Small intestine (tissue), 7 donors: ENCODE data around the gene FGF12. TPM values are rescaled to one million over a fixed set of nuclear protein-coding genes. Genes with fewer than 3 reads are reported as not detected.
"Not testable (repeated sequence)": the region's sequence is repeated elsewhere in the genome, so short reads cannot be mapped to it uniquely, and the experiment has no call there.

Experiments used
- DNase-seq, 2 donors: peaks; one replicate each; pipeline versions ENCODE4 v3.0.0 to v3.0.0-alpha.2; 2013
- FAIRE-seq: peaks from 2 replicates; lab custom pipeline; 2012; peaks lifted over from hg19 to GRCh38; lab: Jason Lieb, UNC
- H3K27ac ChIP-seq, 3 donors: one replicate each; pipeline ENCODE4 v1.5.1; 2013; ENCODE audit warnings: low read length in 2 of 3, mild to moderate bottlenecking in 2 of 3, control low read depth in 1 of 3, inconsistent platforms in 1 of 3, low read depth in 1 of 3, moderate library complexity in 1 of 3
- H3K27me3 ChIP-seq, 3 donors: one replicate each; pipeline ENCODE4 v1.6.1; 2013; ENCODE audit warnings: low read length in 3 of 3, inconsistent platforms in 1 of 3; ENCODE audit not compliant: control insufficient read depth in 3 of 3, insufficient read depth in 3 of 3
- H3K36me3 ChIP-seq, 3 donors: one replicate each; pipeline ENCODE4 v1.6.1; 2013; ENCODE audit warnings: low read length in 3 of 3, inconsistent platforms in 1 of 3, low read depth in 1 of 3, mild to moderate bottlenecking in 1 of 3, moderate library complexity in 1 of 3; ENCODE audit not compliant: control insufficient read depth in 3 of 3, insufficient read depth in 2 of 3
- H3K4me1 ChIP-seq, 3 donors: one replicate each; pipeline ENCODE4 v1.6.1; 2013; ENCODE audit warnings: low read length in 2 of 3, inconsistent platforms in 1 of 3, low read depth in 1 of 3, mild to moderate bottlenecking in 1 of 3, moderate library complexity in 1 of 3; ENCODE audit not compliant: control insufficient read depth in 3 of 3, insufficient read depth in 2 of 3
- H3K4me3 ChIP-seq, 3 donors: one replicate each; pipeline ENCODE4 v1.5.1; 2013; ENCODE audit warnings: low read length in 3 of 3, control low read depth in 1 of 3, inconsistent platforms in 1 of 3, low read depth in 1 of 3, mild to moderate bottlenecking in 1 of 3, moderate library complexity in 1 of 3
- H3K9me3 ChIP-seq, 2 donors: one replicate each; pipeline ENCODE4 v1.6.1; 2013; ENCODE audit warnings: low read depth in 1 of 2, low read length in 1 of 2; ENCODE audit not compliant: control insufficient read depth in 2 of 2, insufficient read depth in 1 of 2
- WGBS, 3 donors: extraction: QIAGEN DNeasy Blood & Tissue Kit; methylation state at CpG; one replicate each; pipeline ENCODE4 v1.1.7; 2013; 5-methylcytosine and 5-hydroxymethylcytosine counted together
- polyA plus RNA-seq, 4 donors: library from polyadenylated mRNA; stranded (reverse) in 3 of 4; unstranded in 1 of 4; fragments of 200-250 nt in 3 of 4; fragments of 120-200 nt in 1 of 4; gene quantifications; one replicate each; pipeline versions ENCODE4 v1.2.1 to v1.2.3, GENCODE V29; 2013
- donor health status: healthy with polysubstance abuse.
- donor health status: control.
- donor health status: control.
- donor health status: Bipolar disorder and iron deficiency.
- donor health status: healthy.

FGF12 gene
- polyA plus RNA-seq, 4 donors: 0.39 to 1.1 (median 0.43) TPM; not detected in 1

DNA sequence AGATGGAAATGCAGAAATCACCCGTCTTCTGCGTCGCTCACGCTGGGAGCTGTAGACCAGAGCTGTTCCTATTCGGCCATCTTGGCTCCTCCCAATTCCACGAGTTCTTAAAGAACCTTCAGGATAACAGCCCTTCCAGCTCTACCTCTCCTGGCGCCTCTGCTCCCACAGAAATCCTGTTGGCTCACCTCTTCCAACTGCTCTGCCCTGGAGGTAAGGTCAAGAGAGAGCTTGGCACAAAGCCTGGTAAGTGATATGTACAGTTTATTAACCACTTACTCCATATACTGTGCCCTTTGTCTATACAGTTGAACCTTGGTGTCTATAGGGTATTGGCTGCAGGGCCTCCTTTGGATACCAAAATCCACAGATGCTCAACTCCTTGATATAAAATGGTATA, 17.8 kb upstream of the FGF12 start:
- WGBS, 3 donors: 89 to 94% (median 93%) methylated on average over 5 to 7 of the region's 7 CpGs
- Histone ChIP-seq H3K4me1 (no peaks in the 10 kb centered on the region), H3K27ac (no peak overlapping the region), H3K9me3 (no peaks in the 10 kb centered on the region), H3K36me3 (no peaks in the 10 kb centered on the region), H3K4me3 (no peak overlapping the region), H3K27me3 (no peaks in the 10 kb centered on the region)
- FAIRE-seq (no peak), DNase-seq (no peak)

- H3K27ac ChIP-seq, H3K4me1 ChIP-seq, H3K4me3 ChIP-seq, FAIRE-seq, DNase-seq, H3K9me3 ChIP-seq, H3K36me3 ChIP-seq, H3K27me3 ChIP-seq: not testable (repeated sequence)
- WGBS, 3 donors: 47 to 67% (median 49%) methylated on average over 8 to 18 of the region's 19 CpGs
Observed at GRCh38 chr3:192744604-192745003, 17.3 kb upstream of the FGF12 start.

DNA sequence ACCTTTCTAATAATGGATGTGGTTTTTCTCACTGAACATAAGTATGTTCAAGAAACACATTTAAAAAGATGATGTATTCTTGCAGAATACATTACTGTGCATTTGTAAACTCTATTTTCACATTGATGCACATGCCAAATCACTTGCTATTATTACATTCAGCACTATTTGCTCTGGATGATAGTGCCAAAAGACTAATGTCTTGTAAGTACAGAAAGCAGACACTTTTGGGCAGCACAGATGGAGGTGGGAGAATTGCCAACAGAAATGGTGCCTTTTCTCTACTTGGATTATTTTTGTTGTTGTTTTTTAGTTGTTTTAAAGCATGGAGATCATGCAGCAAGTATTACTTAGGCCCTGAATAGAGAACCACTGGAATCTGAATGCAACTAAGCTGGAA, 10.2 kb upstream of the FGF12 start:
- H3K9me3 ChIP-seq: no peaks in the 10 kb centered on the region
- no peaks in the 10 kb centered on the region for H3K27me3 ChIP-seq

DNA sequence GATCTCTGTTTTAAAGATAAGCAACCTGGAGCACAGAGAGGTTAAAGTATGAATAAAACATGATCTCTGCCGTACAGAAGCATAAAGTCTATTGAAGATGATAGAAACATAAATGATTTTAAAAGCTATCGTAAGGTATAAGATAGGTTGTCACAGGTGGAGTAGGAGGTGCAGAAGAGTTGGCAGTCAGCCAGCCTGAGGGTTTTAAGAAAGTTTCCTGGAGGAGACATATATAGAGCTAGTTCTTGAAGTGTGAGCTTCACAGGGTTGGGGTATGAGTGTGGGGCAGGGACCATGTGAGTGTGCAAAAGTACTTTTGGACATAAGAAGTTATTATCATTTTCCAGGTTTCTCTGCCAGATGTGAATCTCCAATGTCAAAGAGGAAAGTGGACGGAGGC, 3.9 kb upstream of the FGF12 start:
- DNase-seq: no peak
- H3K27ac ChIP-seq: no peak overlapping the region
- peaks cover 0 to 6% (median 4%) of the 10 kb centered on the region in 3 donors for H3K27me3 ChIP-seq
- no peaks in the 10 kb centered on the region for H3K4me1 ChIP-seq
- no peaks in the 10 kb centered on the region for H3K36me3 ChIP-seq
- WGBS, 3 donors: 63 to 85% (median 73%) methylated on average over 3 of the region's 3 CpGs
- FAIRE-seq: no peak
- H3K9me3 ChIP-seq: no peaks in the 10 kb centered on the region
- no peak overlapping the region for H3K4me3 ChIP-seq

More for the DNA sequence above, 10.2 kb upstream of the FGF12 start:
- H3K4me1 ChIP-seq: no peaks in the 10 kb centered on the region
- FAIRE-seq: no peak
- no peak overlapping the region for H3K4me3 ChIP-seq
- H3K27ac ChIP-seq: no peak overlapping the region
- no peaks in the 10 kb centered on the region for H3K36me3 ChIP-seq
- DNase-seq: no peak

DNA sequence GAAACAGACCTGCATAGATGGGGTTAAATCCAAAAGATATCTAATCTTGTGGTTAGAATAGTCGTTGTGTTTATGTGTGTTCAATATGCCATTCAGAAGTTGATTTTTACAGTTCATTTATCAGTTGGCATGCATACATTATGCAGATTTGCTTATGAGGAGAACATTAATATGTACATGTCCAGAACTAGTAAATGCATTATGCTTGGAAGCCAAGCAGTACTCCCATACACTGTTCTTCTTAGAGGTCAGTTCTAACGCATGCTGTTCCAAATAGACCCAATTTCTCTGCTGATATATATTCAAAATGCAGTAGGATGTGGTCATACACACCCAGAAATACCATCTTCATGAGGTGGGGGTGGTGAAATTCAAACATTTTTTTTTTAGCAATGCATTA, 956 bp downstream of the FGF12 start:
- H3K36me3 ChIP-seq: no peaks in the 10 kb centered on the region
- no peaks in the 10 kb centered on the region for H3K9me3 ChIP-seq
- 34 to 49% (median 37%) methylated on average over 2 of the region's 2 CpGs for WGBS, 3 donors
- H3K4me1 ChIP-seq: no peaks in the 10 kb centered on the region
- FAIRE-seq (no peak), DNase-seq (no peak)
- peaks cover 0 to 6% (median 4%) of the 10 kb centered on the region in 3 donors for H3K27me3 ChIP-seq
- no peak overlapping the region for H3K27ac ChIP-seq
- H3K4me3 ChIP-seq: no peak overlapping the region

DNA sequence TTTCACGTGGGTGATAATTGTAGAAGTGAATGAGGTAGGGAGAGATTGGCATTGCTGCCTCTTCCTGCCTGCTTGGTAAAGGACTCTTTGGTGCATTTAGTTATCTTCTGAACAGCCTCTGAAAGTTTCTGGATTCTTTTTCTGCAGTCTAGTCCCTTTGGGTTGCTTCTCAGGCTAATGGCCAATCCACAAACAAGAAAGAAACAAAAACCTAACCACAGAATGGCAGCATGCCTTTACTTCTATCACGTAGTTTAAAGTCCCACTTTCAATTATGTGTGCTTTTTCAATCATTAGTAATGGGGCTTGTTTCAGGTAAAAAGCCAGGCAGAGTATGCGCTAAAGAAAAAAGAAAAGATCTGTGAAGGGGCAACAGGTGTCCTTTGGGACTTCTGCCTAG, 7.4 kb downstream of the FGF12 start:
- WGBS, 3 donors: 65 to 72% (median 66%) methylated on average over 3 of the region's 3 CpGs
- no peak for FAIRE-seq

GRCh38 chr3:192718156-192718555, 9.2 kb downstream of the FGF12 start:
- WGBS, 3 donors: 25 to 32% (median 26%) methylated on average over 3 of the region's 3 CpGs
- no peaks in the 10 kb centered on the region for H3K4me1 ChIP-seq
- no peaks in the 10 kb centered on the region for H3K36me3 ChIP-seq
- no peak overlapping the region for H3K4me3 ChIP-seq
- FAIRE-seq: no peak
- H3K27me3 ChIP-seq: no peaks in the 10 kb centered on the region
- DNase-seq: no peak
- H3K27ac ChIP-seq: no peak overlapping the region
- H3K9me3 ChIP-seq: no peaks in the 10 kb centered on the region

More for the DNA sequence above, 7.4 kb downstream of the FGF12 start:
- H3K4me3 ChIP-seq: no peak overlapping the region
- DNase-seq: no peak
- no peaks in the 10 kb centered on the region for H3K4me1 ChIP-seq
- no peak overlapping the region for H3K27ac ChIP-seq
- no peaks in the 10 kb centered on the region for H3K9me3 ChIP-seq
- H3K36me3 ChIP-seq: no peaks in the 10 kb centered on the region
- no peaks in the 10 kb centered on the region for H3K27me3 ChIP-seq

DNA sequence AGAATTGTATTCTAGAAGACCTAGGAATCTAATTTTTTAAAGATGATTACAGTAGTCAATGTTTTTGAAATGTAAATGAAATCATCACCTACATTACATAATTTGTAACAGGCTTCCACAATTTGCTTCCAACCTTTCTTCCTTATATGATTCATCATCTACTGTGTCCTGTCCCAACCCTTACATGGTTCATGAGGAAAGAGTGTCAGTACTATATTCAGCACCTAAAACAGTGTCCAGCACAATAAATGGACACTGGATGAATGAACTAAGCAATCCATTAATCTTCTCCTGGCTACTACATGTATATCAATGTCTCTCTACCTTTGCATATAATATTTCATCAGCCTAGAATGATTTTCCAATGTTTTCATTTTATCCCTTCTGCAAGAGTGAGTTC, 12.2 kb downstream of the FGF12 start:
- Histone ChIP-seq H3K9me3 (no peaks in the 10 kb centered on the region), H3K4me3 (no peak overlapping the region), H3K27me3 (no peaks in the 10 kb centered on the region), H3K4me1 (no peaks in the 10 kb centered on the region), H3K36me3 (no peaks in the 10 kb centered on the region), H3K27ac (no peak overlapping the region)
- DNase-seq (no peak), FAIRE-seq (no peak)

DNA sequence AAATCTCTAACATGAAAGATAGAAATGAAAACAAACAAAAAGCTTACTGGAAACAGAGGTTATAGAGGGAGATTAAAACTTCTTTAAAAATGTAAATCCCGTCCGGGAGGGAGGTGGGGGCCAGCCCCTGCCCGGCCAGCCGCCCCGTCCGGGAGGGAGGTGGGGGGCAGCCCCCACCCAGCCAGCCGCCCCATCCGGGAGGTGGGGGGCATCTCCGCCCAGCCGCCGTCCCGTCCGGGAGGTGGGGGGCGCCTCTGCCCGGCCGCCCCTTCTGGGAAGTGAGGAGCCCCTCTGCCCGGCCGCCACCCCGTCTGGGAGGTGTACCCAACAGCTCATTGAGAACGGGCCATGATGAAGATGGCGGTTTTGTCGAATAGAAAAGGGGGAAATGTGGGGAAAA, 16.2 kb downstream of the FGF12 start:
- WGBS, 3 donors: 70 to 95% (median 95%) methylated on average over 4 to 22 of the region's 22 CpGs
- DNase-seq, H3K4me3 ChIP-seq, H3K27ac ChIP-seq, FAIRE-seq, H3K4me1 ChIP-seq, H3K27me3 ChIP-seq, H3K36me3 ChIP-seq, H3K9me3 ChIP-seq: not testable (repeated sequence)
